GM18951 (cell line): ENCODE measurements around the gene TMX4.

Experiments used
- POLR2A ChIP-seq: IDR thresholded peaks from 4 replicates; pipeline ENCODE4 v1.6.1; 2011; ENCODE audit warnings: mild to moderate bottlenecking; ENCODE audit not compliant: insufficient read length, insufficient read depth; ENCODE audit errors: extremely low read depth
- in situ Hi-C: fragments of 300-500 bp; cut with MboI; formaldehyde crosslinking; loops from one replicate; pipeline ENCODE4 v1.12.0; 2022; ENCODE audit warnings: low sequenced_read_pairs, mixed read lengths, inconsistent platforms; ENCODE audit not compliant: unreplicated experiment

Gene TMX4, protein sequence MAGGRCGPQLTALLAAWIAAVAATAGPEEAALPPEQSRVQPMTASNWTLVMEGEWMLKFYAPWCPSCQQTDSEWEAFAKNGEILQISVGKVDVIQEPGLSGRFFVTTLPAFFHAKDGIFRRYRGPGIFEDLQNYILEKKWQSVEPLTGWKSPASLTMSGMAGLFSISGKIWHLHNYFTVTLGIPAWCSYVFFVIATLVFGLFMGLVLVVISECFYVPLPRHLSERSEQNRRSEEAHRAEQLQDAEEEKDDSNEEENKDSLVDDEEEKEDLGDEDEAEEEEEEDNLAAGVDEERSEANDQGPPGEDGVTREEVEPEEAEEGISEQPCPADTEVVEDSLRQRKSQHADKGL

DNA sequence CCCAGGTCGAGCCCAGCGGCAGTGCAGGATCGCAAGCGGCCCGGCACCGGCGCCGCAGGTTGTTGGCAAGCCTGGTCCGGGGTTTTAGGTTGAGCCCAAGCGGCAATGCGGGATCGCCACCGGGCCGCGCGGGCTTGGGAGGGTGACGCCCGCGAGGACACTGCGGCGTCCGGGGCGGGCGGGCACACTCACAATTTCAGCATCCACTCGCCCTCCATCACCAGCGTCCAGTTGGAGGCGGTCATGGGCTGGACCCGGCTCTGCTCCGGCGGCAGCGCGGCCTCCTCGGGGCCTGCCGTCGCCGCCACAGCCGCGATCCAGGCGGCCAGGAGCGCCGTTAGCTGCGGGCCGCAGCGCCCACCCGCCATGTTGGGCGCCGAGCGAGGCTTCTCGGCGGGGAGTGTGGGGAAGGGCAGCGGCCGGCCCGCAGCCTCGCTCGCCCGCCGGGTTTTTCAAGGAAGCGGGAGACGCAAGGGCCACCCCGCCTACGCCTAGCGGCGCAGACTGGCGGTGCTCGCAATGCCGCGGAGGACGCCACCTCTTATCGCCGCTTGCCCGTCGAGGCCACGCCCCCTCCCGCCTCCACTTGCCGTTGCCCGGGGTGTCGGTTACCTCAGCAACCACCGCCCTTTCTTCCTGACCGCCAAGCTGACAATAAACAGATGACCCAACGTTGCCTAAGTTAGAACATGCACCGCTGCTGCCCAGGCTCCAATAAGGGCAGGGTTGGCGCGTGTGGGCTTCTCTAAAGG, at the start of gene TMX4:
Gene TMX4, minus strand, starts transcription at position 516 of the 752 bp plus-strand sequence. Its CDS starts 148 bp downstream, at position 368.
- peak; percentile 88 for TF ChIP-seq POLR2A

DNA sequence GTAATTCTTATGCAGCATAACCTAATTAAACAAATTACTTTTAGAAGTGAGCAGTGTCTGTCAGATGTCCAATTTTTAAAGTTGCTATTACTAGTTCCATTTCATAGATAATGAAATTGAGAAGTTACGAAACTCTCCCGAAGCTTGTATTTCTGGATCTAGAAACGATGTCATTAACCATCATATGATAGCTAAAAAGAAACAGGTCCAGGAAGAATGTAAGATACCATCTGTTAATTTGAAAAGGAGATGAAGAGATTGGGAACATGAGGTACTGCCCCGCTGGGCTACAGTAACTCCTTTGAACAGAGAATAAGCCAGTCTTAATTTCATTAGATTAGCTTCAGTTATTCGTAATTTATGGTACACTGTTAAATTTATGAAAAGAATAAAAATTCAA, 47.5 kb upstream of the TMX4 start:
- no peak for TF ChIP-seq POLR2A
- in situ Hi-C loops: no loop called here

More for the DNA sequence above, at the start of gene TMX4:
- in situ Hi-C loops: no loop called here

DNA sequence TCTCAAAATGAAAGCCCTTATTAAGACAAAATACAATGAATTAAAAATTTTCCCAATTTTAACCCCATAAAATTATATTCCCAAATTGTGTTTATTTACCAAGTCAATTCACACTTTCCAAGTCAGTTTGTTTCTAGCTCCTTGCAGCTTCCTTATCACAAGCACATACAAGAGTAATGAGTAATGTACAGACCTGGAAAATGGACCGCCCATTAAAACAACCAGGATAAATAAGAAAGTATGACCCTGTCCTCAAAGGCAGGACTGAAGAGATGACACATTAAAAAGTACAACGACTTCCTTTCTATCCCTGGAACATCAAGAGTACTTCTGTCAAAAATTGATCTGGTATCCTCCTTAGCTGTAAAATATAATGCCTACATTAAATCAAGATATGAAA, 47.1 kb upstream of the TMX4 start:
- TF ChIP-seq POLR2A: no peak
- in situ Hi-C loops: no loop called here

DNA sequence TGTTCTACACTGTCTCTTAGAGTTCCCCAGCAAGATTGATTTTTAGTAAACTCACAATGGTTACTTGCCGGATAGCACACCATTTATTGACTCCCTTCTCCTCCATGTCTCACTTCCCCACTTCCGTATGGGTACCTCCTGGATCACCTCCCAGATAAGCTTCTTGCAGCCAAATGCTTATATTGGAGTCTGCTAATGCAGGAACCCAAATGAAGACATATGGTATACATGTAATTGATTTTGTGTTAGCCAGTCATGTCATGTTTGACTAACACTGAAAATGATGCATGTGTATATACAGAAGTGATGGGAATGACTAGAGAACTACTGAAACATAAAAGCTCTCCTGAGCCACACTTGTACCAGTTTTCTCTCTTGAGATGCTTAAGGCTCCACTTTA, 46.1 kb upstream of the TMX4 start:
- TF ChIP-seq POLR2A: no peak
- in situ Hi-C loops: no loop called here

DNA sequence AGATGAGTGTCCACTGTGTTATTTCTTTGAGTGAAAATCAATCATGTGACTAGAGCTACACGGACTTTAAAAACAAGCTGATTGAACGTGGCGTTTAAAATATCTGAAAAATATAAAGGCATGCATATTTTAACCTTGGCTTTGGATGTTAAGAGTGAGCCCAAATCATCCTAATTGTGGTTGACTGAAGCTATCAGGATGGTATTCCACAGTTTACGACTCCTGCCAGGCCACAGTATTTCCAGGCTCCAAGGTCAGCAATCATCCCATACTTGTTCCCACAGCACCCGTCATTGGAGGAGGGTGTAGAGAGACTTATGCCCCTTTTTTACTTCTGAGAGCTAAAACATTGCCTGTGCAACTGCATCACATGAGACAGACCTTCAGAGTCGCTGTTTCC, 43.2 kb upstream of the TMX4 start:
- in situ Hi-C loops: no loop called here
- no peak for TF ChIP-seq POLR2A

DNA sequence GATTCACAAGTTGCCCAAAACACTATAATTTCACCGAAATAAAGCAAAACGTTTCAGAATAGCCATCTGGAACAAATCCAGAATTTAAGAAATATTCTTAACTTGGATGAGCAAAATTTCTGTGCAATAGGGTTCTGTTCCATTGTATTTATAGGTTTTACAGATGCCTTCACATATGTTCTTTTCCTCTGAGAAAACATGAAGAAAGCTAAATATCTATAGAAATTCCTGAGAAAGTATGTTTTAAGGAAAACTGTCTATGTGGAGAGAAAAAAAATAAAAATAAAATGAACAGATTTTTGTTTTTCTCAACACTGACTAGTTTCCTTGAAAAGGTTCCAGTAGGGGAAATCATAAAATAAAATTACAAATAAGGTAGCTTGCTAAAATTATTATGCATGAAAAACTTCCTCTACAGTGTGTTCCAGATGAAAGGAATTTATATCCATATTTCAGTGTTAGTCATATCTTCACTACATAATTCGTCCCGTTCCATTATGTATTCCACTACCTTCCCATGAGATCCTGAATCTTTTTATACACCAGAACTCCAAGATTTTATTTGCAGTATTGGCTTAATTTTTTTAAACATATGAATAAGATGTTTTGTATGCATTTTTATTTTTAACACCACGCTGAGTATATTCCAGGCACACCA, 42.4 kb upstream of the TMX4 start:
- TF ChIP-seq POLR2A: no peak
- in situ Hi-C loops: no loop called here

DNA sequence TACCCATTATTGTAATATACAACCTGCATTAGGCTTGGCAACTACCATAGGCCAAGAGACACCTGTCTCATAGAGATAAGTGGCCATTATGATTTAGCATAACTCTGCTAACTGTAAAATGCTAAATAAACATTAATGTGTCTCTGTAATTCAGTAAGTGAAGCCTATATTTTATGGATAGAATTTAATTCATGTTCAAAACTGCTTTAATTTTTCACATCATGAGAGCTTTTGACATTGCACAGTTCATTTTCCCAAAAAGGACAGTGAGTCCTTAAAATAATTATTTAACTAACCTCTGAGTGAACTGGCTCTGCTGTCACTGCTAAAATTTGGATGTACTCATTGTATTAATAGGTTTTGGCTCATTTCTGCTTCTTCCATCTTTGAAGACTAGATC, 41.4 kb upstream of the TMX4 start:
- TF ChIP-seq POLR2A: no peak
- in situ Hi-C loops: no loop called here

DNA sequence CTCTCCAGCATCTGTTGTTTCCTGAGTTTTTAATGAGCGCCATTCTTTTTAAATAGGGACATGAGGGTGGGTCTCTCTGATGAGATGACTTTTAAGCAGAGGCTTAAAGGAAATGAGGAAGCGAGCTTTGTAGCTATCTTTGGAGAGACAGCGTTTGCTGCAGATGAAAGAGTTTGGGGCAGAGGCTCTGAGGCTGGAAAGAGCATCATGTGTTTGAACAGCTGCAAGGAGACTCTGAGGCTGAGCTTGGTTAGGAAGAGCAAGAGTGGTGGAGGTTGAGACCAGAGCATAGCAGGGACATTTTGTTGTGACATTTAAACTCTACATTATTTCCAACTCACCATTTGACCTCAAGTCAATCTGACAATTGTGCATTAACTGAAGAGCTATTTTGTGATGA, 38.3 kb upstream of the TMX4 start:
- no peak for TF ChIP-seq POLR2A
- in situ Hi-C loops: no loop called here

DNA sequence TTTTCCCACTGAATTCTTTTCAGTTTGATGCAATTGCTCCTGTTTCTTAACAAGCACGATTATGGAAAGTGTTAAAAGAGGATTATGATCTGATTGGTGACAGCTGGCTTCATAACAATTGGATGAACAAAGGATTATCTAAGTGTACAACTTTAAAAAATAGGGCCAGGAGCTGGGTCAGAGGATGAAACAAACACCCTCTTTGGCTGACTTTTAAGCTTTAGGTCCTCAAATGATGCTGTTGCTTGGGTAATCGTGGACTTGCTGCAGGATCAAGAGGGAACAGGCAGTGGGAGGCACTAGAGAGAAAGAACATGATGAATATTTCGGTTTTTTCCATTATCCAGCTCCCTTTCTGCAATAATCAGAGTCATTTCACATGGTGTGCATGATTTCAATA, 35.5 kb upstream of the TMX4 start:
- in situ Hi-C loops: no loop called here
- no peak for TF ChIP-seq POLR2A

DNA sequence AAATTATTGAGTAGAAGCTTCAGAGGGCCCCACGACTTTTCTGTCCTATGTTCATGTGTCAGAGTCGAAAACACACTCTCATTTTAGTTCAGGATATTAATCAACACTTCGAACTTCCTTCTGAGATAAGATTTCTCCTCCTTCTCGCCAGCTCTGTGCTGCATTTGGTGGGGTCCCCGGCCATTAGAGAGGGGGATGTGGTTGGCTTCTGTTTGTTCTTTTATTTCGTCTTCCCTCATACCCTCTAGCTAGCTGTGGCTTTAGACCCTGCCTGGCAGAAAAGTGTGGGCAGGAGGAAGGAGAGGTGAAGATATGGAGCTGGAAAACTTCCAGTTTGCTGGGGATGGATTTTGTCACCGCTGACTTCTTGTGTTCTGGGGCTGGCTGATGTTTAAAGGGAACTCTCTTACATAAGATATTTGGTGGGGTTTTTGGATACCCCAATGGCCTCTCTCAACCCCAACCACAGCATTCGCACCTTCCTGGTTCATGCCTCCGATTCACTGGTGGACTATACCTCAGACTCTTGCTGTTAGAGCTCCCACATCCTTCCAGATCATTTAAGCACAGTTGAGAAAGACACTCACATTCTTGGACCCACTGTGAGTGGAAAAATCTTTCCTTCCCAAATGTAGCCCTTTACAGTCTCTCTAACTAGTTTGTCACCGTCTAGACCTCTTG, 30.7 kb upstream of the TMX4 start:
- TF ChIP-seq POLR2A: no peak
- in situ Hi-C loops: no loop called here

DNA sequence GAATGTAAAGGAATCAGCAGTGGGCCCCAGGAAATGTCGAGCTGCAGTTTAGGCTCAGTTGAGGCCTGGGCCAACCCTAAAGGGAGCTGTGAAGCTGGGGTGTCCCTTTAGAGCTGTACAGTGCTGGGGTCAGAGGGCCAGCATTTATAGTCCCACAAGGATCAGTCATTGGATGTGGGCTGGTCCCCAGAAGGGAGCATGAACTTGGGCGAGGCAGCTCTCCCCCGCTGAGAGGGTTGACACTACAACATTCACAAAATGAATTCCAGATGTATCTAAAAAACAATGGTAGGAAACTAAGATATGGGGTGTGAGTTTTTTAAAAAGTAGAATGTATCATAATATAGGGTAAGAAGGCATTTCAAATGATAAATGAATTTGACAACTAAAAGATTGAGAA, 29.7 kb upstream of the TMX4 start:
- in situ Hi-C loops: loop anchor here (25.0 kb wide), 1 partner anchor 663 kb away; no protein-coding TSS in a partner anchor
- no peak for TF ChIP-seq POLR2A

DNA sequence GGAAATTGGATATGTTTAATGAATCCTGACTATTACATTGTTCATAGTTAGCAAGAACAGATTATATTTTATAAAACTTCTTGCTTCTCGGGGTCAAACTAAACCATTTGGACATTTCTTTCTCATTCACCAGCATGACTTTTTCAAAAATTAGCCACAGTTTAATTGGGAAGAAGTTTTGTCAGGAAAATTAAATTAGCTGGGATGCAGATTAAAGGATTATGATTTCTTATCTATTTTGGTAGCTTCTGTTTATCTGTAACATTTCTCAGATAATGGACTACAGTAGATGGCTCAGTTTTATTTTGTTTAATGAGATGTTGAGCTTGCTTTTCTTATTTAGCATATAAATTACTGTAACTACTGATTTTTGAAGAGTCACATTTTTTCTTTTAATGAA, 26.4 kb upstream of the TMX4 start:
- TF ChIP-seq POLR2A: no peak
- in situ Hi-C loops: loop anchor here (25.0 kb wide), 1 partner anchor 666 kb away; no protein-coding TSS in a partner anchor
